IPS DF 6.9 (cell line): ENCODE measurements around the gene MATR3.

Source experiments
- DNase-seq: peaks from one replicate; pipeline ENCODE4 v3.0.0-alpha.2; 2013; ENCODE audit warnings: low read depth, low spot score
- H3K27ac ChIP-seq: one replicate; pipeline ENCODE4 v1.5.1; 2013; ENCODE audit warnings: low read length, control low read depth
- H3K27me3 ChIP-seq: 2 replicates; pipeline ENCODE4 v1.6.1; 2013; ENCODE audit warnings: mild to moderate bottlenecking, low read length; ENCODE audit not compliant: control insufficient read depth, insufficient read depth
- H3K36me3 ChIP-seq: 2 replicates; pipeline ENCODE4 v1.6.1; 2013; ENCODE audit warnings: low read length; ENCODE audit not compliant: control insufficient read depth, insufficient read depth
- H3K4me1 ChIP-seq: 2 replicates; pipeline ENCODE4 v1.6.1; 2013; ENCODE audit warnings: low read length; ENCODE audit not compliant: control insufficient read depth, insufficient read depth
- H3K4me3 ChIP-seq: 2 replicates; pipeline ENCODE4 v1.5.1; 2013; ENCODE audit warnings: mild to moderate bottlenecking, low read length
- H3K9me3 ChIP-seq: 2 replicates; pipeline ENCODE4 v1.6.1; 2013; ENCODE audit warnings: low read length, inconsistent platforms; ENCODE audit not compliant: control insufficient read depth, insufficient read depth
- WGBS: extraction: QIAGEN DNeasy Blood & Tissue Kit; methylation state at CpG from one replicate; pipeline ENCODE4 v1.1.7; 2013; ENCODE audit warnings: mixed read lengths, missing lambda C conversion rate; ENCODE audit not compliant: insufficient read length, insufficient coverage; 5-methylcytosine and 5-hydroxymethylcytosine counted together

The MATR3 gene

GRCh38 chr5:139296862-139297326 is 3.4 kb downstream of the MATR3 start:
- Histone ChIP-seq H3K27ac (no peak overlapping the region), H3K4me1 (no peaks in the 10 kb centered on the region; the same call in 1 of the 2 replicates), H3K36me3 (0 out of 2 replicates have a peak, but pooled peaks cover 2% of the 10 kb centered on the region), H3K9me3 (no peaks in the 10 kb centered on the region), H3K27me3 (no peaks in the 10 kb centered on the region), H3K4me3 (no peak overlapping the region)
- WGBS: no CpG with 5 or more reads among the region's 12 CpGs
- no peak for DNase-seq

- H3K27ac ChIP-seq: no peak overlapping the region
- DNase-seq: no peak
Measured at GRCh38 chr5:139297439-139298133, 4.0 kb downstream of the MATR3 start.

GRCh38 chr5:139298242-139298641 is 4.7 kb downstream of the MATR3 start:
- no CpG with 5 or more reads among the region's 11 CpGs for WGBS
- Histone ChIP-seq H3K4me3 (no peak overlapping the region), H3K27ac (no peak overlapping the region), H3K9me3 (no peaks in the 10 kb centered on the region), H3K36me3 (no peaks in the 10 kb centered on the region), H3K27me3 (no peaks in the 10 kb centered on the region), H3K4me1 (no peaks in the 10 kb centered on the region; the same call in 1 of the 2 replicates)
- no peak for DNase-seq

More at GRCh38 chr5:139297439-139298133, 4.0 kb downstream of the MATR3 start:
- Histone ChIP-seq H3K4me3 (no peak overlapping the region), H3K36me3 (no peaks in the 10 kb centered on the region), H3K4me1 (no peaks in the 10 kb centered on the region; the same call in 1 of the 2 replicates), H3K9me3 (no peaks in the 10 kb centered on the region), H3K27me3 (no peaks in the 10 kb centered on the region)
- WGBS: 100% methylated on average over 1 of the region's 2 CpGs

- H3K27ac ChIP-seq: no peak overlapping the region
- no peaks in the 10 kb centered on the region; the same call in 1 of the 2 replicates for H3K4me1 ChIP-seq
- 100% methylated on average over 1 of the region's 4 CpGs for WGBS
- no peak for DNase-seq
- H3K27me3 ChIP-seq: no peaks in the 10 kb centered on the region
- no peaks in the 10 kb centered on the region for H3K9me3 ChIP-seq
- H3K4me3 ChIP-seq: no peak overlapping the region
- H3K36me3 ChIP-seq: no peaks in the 10 kb centered on the region
Measured at GRCh38 chr5:139299486-139299885, 5.9 kb downstream of the MATR3 start.

GRCh38 chr5:139301808-139302499 is 8.4 kb downstream of the MATR3 start:
- WGBS: no CpG with 5 or more reads among the region's 7 CpGs
- Histone ChIP-seq H3K27ac (no peak overlapping the region), H3K9me3 (no peaks in the 10 kb centered on the region), H3K4me1 (no peaks in the 10 kb centered on the region), H3K27me3 (no peaks in the 10 kb centered on the region), H3K36me3 (no peaks in the 10 kb centered on the region), H3K4me3 (no peak overlapping the region)
- DNase-seq: no peak

GRCh38 chr5:139304391-139305324 is 11.1 kb downstream of the MATR3 start:
- Histone ChIP-seq H3K4me3 (no peak overlapping the region), H3K9me3 (no peaks in the 10 kb centered on the region), H3K27me3 (no peaks in the 10 kb centered on the region), H3K27ac (no peak overlapping the region), H3K36me3 (no peaks in the 10 kb centered on the region), H3K4me1 (no peaks in the 10 kb centered on the region)
- DNase-seq: no peak
- no CpG with 5 or more reads among the region's 3 CpGs for WGBS

- no CpG with 5 or more reads among the region's 1 CpG for WGBS
- no peak overlapping the region for H3K4me3 ChIP-seq
- no peaks in the 10 kb centered on the region for H3K4me1 ChIP-seq
- no peaks in the 10 kb centered on the region for H3K27me3 ChIP-seq
- DNase-seq: no peak
- no peaks in the 10 kb centered on the region for H3K36me3 ChIP-seq
- H3K27ac ChIP-seq: no peak overlapping the region
- no peaks in the 10 kb centered on the region for H3K9me3 ChIP-seq
Measured at GRCh38 chr5:139306197-139306596, 12.7 kb downstream of the MATR3 start.

- Histone ChIP-seq H3K36me3 (no peaks in the 10 kb centered on the region), H3K9me3 (no peaks in the 10 kb centered on the region), H3K27ac (no peak overlapping the region), H3K27me3 (no peaks in the 10 kb centered on the region), H3K4me1 (no peaks in the 10 kb centered on the region; the same call in 1 of the 2 replicates), H3K4me3 (no peak overlapping the region)
- WGBS: no CpG with 5 or more reads among the region's 3 CpGs
- DNase-seq: no peak
Measured at GRCh38 chr5:139306628-139307379, 13.3 kb downstream of the MATR3 start.

- H3K27me3 ChIP-seq: no peaks in the 10 kb centered on the region
- no peaks in the 10 kb centered on the region for H3K9me3 ChIP-seq
- H3K27ac ChIP-seq: no peak overlapping the region
- no peak for DNase-seq
- H3K4me3 ChIP-seq: no peak overlapping the region
- H3K36me3 ChIP-seq: no peaks in the 10 kb centered on the region
- peaks cover 1% of the 10 kb centered on the region; the same call in 1 of the 2 replicates for H3K4me1 ChIP-seq
Measured at GRCh38 chr5:139308797-139309196, 15.3 kb downstream of the MATR3 start.
